ENCODE results near the gene VSNL1.
A peak's percentile ranks its signal among the peaks of the same experiment; 100 is the strongest.

Gene VSNL1

DNA sequence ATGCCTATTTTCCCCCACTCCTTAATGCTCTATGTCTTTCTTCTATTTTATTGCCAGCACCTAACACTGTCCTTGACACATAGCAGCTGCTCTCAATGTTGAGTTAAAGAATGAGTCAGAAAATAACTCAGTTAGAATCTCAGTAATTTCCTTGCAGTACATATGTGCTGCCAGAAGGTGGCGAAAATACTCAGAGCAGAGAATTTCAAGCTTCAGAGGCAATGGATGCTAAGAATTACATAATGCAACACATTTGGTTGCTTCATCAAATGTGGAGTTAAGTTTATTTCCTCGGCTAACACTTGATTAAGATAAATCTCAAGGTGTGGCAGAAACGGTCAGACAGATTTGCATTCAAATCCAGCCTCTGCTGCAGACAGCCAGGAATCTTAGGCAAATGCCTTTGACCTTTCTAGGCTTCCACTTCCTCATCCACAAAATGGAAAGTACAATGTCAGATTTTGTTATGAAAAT lies 105.6 kb downstream of the VSNL1 start:
- peak; percentile 48 for DNase-seq (ENCODE audit: low spot score)

DNA sequence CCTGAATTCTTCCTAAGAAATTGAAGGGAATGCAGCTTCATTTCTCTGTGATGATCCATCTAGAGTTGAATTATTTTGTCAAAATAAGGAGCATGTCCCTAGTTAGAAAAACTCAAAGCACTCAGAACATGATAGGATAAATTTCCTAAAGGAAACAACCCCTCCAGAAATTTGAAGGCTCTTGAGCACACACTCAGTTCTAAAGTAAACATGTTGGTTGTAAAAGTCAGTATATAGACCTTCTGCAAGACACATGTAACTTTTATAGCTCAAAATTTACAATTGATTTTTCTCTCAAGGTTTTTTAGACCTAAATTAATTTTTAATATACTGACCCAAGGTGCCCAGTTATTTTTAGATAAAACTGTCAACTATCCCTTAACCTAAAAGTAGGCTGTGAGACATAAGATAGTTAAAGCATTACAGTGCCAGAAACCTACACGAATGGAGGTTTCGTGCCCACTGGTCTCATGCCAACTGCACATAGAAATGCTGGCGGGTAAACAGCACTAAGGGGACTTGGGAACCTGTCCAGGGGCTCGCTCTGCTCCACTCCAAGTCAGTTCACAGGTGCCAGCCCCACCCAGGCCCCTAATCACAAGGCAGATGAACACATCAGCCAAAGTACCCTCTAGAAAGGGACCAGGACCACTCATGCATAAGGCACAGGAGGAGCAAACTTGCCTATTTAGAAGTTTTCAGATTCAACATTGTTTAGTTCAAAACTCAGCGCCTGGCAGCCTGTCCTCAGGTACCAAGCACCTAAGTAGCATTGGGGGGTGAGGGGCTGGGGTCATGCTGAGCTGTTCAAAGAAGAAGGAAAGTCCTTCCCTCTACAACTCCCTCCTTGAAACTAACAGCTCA lies 106.6 kb downstream of the VSNL1 start:
- DNase-seq (ENCODE audit: low spot score) = no peak

DNA sequence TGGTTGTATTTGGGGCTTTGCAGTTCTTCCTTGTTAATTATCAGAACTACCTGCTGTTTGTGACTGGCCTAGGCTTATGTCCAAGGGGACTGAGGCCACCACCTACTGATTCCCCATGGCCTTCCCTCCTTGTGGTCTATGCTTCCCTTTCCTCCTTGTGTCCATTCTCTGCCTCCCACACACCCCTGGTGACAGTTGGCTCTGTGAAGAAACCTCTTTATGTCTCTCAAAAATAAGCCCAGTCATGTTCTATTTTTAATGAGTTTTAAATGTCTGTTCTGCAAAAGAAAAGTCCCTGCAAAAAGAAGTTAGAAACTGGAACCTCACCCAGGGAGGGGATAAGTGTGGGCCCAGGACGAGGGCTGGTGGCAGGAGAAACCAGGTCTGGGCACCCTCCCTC lies 108.1 kb downstream of the VSNL1 start:
- no peak for DNase-seq (ENCODE audit: low spot score)

DNA sequence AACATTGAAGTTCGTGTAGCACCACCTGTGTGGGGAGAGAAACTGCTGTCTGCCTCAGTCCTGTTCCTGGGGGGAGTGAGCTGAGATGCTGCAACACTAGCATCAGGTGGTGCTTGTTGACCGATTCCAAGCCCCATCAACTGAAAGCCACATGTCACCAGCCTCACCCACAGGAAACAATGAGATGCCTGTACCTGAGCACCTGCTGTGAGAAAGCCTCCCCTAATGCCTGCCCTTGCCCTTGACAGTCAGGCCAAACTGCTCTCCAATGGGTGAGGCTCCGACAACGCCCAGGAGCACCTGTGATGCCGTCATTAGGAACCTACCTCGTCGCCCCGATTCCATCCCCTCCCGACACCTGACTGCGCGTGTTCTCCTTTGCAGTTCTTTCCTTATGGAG lies 108.5 kb downstream of the VSNL1 start:
- no peak for DNase-seq (ENCODE audit: low spot score)

DNA sequence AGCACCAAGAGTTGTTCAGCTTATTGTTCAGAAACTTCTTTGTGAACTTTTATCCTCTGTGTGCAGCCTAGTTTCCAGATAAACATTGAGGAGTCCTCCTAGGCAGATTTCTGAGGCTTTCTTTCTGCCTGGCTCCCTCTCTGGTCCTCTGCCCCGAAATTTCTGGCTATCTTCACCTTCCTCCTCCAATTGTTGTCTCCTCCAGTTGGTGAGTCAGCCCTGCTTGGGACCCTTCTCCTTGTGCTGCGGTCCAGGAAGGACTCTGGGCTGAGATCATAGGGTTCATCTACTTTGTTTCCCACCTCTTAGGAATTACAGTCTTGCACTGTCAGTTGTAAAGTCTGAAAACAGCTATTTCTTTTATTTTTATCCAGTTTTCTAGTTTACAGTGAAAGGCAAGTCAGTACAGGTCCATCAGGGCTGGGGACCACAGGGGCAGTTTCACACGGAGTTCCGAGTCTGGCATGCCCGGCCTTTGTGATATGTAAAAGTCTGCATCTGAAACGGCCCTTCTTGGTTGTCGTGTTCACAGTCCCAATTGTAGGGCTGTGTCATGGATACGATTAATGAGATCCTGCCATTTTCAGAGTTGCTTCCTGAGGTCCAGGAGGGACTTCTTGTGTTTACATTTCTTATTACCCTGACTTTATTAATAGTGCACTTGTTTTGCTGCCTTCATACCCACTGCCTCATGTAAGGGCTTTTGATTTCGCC lies 112.3 kb downstream of the VSNL1 start:
- DNase-seq (ENCODE audit: low spot score) = no peak

DNA sequence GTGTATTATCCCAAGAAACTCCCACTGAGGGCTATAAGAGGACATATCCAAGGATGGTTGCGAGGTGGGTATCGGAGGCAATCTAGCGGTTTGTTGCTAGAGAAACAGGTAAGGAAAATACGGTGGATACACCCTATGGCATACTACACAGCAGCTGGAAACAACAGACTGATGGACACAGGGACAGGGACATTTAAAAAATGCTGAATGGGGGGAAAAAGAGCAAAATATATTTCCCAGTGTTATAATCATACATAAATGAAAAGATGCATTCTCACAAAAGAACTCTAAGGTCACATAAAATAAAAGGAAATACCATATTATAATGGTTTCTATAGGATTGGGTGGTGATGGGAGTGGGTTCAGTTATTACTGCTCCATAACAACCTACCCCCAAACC lies 117.3 kb downstream of the VSNL1 start:
- no peak for DNase-seq (ENCODE audit: low spot score)

DNA sequence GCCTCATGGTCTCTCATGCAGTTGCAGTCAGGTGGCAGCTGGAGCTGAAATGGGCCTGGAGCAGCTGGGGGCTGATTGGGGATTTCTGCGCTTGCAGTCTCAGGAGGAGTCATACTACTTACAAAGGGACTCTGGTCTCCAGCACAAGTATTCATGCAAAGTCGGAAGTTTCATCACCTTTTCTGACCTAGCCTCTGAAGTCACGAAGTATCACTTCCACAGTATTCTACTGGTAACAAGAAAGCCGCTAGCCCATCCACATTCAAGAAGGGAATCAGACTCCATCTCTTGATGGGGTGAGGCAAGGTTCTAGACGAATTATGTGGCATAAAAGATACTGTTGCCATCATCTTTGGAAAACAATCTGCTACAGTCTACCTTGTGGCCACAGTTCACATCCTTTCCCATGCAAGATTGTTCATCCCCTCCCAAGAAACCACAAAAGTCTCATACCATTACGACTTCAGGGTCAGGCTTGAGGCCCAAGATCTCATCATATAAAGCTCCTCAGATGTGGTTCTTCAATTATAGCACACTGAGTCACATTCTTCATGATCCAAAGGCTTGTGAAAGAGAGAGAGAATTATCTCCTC lies 117.9 kb downstream of the VSNL1 start:
- no peak for DNase-seq (ENCODE audit: low spot score)

DNA sequence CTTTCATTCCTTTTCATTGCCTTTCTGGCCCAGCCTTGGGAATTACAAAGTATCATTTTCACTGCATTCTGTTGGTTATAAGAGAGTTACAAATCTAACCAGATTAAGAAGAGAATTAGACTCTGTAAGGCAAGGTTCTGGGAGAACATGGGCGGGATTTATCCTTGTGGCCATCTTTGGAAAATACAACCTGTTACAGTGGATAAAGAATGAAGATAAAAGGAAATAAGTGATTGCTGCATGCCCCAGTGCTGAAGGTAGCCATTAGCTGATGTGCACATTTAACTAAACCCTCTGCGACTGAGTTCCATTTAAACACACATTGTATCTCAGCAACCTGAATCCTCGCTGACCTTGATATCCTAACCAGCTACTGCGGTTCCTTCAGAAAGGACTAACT lies 119.7 kb downstream of the VSNL1 start:
- DNase-seq (ENCODE audit: low spot score) = no peak

DNA sequence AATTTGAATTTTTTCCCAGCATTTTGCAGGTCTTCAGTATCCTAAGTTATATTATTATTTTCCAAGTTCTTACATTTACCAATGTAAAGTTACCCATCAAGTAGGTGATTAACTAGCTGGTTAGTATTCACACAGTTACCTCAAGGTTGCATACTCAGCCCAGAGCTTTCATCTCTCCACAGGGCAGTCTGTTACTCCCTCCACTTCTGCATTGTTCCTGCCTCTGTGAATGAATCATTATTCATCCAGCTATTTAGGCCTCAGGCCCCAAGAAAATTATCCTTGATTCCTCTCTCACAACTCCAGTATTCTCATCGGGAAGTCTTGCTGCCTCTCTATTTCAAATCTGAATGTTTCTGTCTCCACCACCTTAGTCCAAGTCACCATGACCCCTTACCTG lies 121.0 kb downstream of the VSNL1 start:
- no peak for DNase-seq (ENCODE audit: low spot score)

DNA sequence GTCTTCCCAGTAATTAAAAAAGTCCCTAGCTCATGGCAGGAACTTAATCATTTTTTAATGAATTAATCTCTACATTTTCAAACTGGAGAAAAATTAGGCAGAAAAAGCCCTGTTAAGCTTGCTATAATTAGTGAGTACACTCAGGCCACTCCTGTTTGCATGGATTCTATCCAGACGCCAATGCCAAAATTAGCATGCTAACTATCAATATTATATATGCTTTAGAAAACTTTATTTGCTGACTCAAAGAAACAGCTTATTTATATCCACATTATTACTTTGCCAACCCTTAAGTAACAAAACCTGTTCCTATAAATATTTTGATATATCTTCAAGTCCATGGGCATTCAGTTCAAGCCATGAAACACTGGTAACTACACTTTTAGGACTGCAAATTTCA lies 122.2 kb downstream of the VSNL1 start:
- DNase-seq (ENCODE audit: low spot score) = no peak

DNA sequence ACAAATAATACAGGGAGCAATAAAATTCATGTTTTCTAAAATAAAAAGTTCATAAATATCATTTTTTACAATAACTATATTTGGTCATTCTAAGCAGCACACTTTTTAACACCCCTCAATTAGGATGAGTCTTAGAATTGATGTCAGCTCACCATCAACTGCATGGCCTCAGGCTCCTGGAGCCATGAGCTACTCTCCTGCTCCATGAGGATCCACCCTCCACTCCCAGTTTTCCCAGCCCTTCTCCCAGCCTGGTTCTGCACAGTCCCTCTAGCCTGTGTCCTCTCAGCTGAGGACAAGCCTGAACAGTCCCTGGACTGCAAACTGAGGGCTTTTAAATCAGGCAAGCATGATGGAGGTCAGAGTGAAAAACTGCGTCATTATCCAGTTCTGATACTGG lies 124.0 kb downstream of the VSNL1 start:
- DNase-seq (ENCODE audit: low spot score) = no peak

DNA sequence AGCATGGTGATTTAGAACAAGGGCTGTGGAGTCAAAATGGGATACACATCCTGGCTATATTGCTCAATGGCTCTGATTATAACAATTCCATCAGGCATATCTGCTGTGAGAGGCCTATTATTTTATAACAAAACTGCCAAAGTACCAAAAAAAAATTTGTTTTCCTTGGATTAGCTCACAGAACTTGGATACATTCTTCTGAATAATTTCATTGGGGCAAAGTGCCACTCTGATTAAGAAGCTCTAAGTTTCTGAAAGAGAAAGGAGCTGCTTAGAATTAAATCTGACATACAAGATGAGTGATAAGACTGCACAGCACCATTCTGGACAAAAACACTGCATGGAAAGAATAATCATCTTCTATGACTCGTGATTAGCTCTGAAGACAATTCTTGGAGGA lies 127.4 kb downstream of the VSNL1 start:
- DNase-seq (ENCODE audit: low spot score) = no peak

DNA sequence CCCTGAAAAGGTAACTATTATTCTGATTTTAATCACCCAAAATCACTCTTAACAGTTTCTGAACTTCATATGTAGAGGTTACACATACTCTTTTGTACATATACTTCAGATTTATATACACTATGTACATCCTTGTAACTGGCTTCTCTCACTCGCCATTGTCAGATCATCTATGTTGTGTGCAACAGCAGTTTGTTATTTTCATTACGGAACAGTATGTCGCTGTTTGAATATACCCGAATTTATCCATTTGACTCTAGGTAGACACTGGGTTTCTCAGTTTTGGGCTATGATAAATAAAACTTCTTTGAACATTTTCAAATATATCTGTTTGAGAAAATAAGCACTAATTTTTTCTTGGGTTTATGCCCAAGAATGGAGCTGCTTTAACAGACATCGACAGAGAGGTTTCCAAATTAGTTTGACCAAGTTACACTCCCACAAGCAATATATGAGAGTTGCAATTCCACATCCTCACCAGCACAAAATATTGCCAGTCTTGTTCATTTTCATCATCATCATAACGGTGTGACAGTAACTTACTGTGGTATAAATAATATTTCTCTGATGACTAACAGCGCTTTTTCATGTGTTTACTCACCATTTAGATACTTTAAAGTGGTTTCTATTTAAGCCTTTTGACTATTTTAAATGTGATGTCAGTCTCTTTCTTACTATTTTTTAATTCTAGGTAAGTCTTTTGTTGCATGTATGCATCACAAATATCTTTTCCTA lies 132.3 kb downstream of the VSNL1 start:
- DNase-seq (ENCODE audit: low spot score) = no peak

DNA sequence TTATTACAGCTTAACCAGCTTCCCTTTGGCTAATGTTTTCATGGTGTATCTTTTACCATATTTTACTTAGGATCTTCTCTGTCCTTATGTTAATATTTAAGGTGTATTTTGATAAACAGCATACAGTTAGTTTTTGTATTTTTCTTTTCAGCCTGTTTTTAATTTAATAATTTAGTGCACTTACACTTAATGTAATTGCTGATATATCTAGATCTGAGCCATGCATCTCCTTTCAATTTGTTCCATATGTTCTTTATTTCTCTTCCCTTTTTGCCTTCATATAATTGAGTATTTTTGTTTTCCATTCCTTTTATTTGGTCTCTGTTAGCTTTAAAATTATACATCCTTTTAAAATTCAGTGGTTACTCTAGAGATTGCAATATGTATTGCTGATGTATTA lies 134.3 kb downstream of the VSNL1 start:
- no peak for DNase-seq (ENCODE audit: low spot score)

DNA sequence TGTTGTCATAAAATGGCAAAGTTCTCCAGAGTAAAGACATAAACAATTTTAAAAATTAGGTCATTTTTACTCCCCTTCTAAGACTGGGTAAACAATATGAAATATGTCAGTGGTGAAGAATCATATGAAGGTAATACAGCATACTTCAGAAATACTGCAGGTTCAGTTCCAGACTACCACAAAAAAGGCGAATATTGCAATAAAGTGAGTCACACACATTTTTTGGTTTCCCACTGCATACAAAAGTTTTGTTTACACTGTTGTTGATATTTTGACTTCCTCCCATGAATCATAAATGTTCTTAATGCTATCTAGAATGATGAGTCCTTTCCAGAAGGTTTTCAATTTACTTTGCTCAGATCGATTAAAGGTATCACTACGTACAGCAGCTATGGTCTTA lies 139.6 kb downstream of the VSNL1 start:
- no peak for DNase-seq (ENCODE audit: low spot score)

DNA sequence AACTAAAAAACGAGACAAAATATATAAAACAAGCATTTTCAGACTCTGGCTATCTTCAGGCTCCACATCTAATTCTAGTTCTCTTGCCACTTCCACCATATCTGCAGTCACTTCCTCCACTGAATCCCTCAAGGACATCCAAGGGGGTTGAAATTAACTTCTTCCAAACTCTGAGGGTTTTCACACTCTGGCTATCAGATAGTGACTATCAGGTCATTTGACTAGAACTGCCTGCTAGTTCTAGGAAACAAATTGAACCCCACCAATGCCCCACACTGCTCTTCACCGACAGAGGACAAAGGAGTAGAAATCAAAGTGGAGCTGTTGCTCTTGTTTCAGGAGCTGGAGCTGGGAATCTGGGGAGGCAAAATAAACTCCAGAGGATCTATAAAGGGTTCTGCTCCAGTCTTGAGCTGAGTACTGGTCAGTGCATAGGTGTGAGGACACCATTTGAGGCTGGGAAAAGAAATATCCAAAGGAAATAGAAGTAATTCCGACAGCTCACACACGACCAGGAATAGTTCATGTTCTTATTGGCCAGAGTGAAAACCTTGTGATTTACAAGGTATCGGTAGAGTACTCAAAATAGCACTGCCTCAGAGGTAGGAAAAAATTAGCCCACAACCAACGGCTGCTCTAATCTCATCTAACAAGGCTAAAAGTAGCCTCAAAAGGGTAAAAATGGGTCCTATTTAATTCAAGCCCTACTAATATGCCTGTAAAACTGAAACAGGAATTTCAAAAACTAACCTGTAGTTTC lies 141.8 kb downstream of the VSNL1 start:
- DNase-seq (ENCODE audit: low spot score) = no peak

DNA sequence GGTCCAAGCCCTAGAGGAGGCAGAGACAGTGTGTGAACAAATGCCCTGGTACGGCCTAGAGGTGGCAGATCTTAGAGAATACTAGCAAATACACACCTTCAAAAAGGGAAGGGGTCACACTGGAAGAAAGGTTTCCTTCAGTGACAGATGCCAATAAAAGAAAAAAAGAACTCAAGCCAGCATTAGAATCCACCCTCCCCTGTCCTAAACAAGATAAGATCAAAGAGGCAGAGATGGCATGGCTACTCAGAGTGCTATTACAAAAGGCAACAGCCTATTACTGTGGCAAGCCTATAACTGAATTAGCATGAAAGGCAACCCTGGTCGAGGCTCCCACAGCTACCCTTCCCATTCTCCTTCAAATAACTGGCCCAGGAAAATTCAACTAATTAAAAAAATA lies 143.5 kb downstream of the VSNL1 start:
- no peak for DNase-seq (ENCODE audit: low spot score)

DNA sequence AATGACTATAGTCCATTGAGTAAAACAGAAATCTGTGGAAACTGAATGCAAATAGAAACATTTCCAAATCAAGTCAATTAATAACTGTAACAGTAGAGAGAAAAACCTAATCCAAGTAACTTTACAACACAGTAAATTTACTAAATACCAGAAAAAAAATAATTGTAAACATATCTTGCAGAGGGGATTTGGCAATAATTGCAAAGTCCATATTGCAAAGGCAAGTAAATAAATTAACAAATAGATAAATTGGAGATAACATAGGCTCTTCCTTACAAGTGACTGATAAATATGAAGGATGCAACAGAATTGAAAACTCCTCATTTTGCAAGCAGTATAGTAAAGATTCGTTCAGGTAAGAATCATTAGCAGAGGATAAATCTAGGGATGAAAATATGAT lies 148.1 kb downstream of the VSNL1 start:
- DNase-seq (ENCODE audit: low spot score) = no peak

DNA sequence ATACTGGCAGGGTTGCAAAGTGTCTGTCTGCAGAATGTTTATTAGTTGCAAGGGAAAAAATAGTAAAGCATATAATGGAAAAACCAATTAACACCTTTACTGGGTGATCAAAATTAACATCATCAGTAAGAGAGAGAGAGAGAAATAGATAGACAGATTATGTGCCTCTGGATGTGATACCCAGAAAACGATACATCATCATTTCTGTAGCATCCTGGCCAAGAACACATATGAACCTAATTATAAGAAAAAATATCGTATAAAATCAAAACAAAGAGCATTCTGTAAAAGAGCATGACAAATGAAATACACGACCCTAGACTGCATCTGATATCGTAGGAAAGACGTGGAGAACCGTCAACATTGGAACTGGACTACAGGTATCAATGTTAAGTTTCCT lies 148.5 kb downstream of the VSNL1 start:
- no peak for DNase-seq (ENCODE audit: low spot score)

DNA sequence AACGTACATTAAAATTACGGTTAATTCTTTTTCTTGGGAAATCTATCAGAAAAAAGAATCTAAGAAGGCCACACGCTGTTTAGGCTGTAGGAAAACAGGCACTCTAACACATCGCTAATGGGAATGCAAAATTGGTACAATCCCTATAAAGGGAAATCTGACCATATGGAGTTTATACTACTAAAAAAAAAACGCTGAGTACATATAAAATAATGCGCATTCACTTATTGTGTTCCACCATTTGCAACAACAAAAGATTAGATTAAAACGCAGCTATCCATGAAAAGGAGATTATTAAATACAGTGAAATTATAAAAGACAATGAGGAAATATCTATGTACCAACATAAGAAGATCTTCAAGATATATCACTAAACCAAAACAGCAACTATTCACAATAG lies 150.3 kb downstream of the VSNL1 start:
- DNase-seq (ENCODE audit: low spot score) = no peak
